Activated CD4-positive, alpha-beta T cell treated with anti-CD3 and anti-CD28 coated beads, Interleukin-2, amount 10 ng/mL, durations not matched to agents 24 days and 14 days (primary cell): ENCODE data around the gene BATF2. TPM values are rescaled to one million over a fixed set of nuclear protein-coding genes. Genes with fewer than 3 reads are reported as not detected.

Experiments used
- DNase-seq: peaks from one replicate; pipeline ENCODE4 v3.0.0; 2022
- H3K27ac Mint-ChIP-seq: one replicate; pipeline ENCODE4 v1.8.0; 2022; ENCODE audit warnings: mild to moderate bottlenecking, mixed read lengths
- H3K27me3 Mint-ChIP-seq: one replicate; pipeline ENCODE4 v1.8.0; 2022; ENCODE audit warnings: mixed read lengths
- H3K36me3 Mint-ChIP-seq: one replicate; pipeline ENCODE4 v1.8.0; 2022; ENCODE audit warnings: low read depth, mild to moderate bottlenecking, mixed read lengths
- H3K4me1 Mint-ChIP-seq: one replicate; pipeline ENCODE4 v1.8.0; 2021; ENCODE audit warnings: mixed read lengths
- H3K4me3 Mint-ChIP-seq: one replicate; pipeline ENCODE4 v1.8.0; 2022; ENCODE audit warnings: mild to moderate bottlenecking, moderate library complexity, mixed read lengths
- H3K9me3 Mint-ChIP-seq: one replicate; pipeline ENCODE4 v1.8.0; 2021; ENCODE audit warnings: mixed read lengths
- intact Hi-C: fragments of 100-400 bp; cut with micrococcal nuclease; formaldehyde crosslinking; loops from one replicate; pipeline ENCODE4 v1.15.1; 2023
- total RNA-seq: library from RNA; stranded (reverse); gene quantifications from 2 replicates; pipeline ENCODE4 v1.2.3, GENCODE V29; 2022

BATF2 gene
- total RNA-seq, 1 donor from 2014 or later: not detected

DNA sequence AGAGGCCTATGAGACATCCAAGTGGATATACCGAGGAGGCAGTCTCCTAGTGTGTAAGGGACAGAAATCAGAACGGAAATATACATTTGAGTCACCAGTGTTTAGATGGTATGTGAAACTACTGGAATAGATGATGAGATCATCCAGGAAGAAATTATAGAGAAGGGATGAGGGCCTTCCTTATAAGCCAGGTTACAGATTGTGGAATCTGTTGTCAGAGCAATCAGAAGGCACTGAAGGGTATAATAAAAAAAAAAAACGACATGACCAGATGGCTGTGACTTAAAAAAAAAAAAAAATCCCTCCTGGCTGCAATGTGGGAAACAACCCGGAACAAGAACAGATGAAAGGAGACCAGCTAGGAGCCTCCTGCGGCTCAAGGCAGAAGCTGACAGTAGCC, 27.6 kb downstream of the BATF2 start:
- H3K27ac Mint-ChIP-seq: peak overlapping the region; percentile 22
- intact Hi-C loops: no loop called here
- no peaks in the 10 kb centered on the region for H3K36me3 Mint-ChIP-seq
- no peak for DNase-seq
- peaks cover 20% of the 10 kb centered on the region for H3K4me1 Mint-ChIP-seq
- no peaks in the 10 kb centered on the region for H3K9me3 Mint-ChIP-seq
- no peaks in the 10 kb centered on the region for H3K27me3 Mint-ChIP-seq
- H3K4me3 Mint-ChIP-seq: no peak overlapping the region

DNA sequence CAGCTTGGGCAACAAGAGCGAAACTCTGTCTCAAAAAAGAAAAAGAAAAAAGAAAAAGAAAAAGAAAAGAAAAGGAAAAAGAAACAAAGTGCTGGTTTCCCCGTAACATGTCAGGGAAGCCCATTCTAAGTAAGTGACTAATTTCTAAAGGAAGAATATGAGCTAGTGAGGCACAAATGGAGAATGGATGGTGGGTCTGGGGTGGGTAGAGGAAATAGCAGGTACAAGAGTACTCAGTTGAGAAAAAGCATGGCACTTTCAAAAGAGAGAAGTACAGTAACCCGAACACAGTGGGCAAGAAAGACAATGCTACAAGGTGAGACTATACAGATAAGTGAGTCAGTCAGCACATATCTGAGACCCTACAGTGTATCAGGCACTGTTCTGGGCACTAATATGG, 29.4 kb downstream of the BATF2 start:
- intact Hi-C loops: no loop called here
- no peak overlapping the region for H3K4me3 Mint-ChIP-seq
- no peaks in the 10 kb centered on the region for H3K27me3 Mint-ChIP-seq
- no peaks in the 10 kb centered on the region for H3K9me3 Mint-ChIP-seq
- H3K4me1 Mint-ChIP-seq: peaks cover 20% of the 10 kb centered on the region
- no peak overlapping the region for H3K27ac Mint-ChIP-seq
- no peak for DNase-seq
- no peaks in the 10 kb centered on the region for H3K36me3 Mint-ChIP-seq

DNA sequence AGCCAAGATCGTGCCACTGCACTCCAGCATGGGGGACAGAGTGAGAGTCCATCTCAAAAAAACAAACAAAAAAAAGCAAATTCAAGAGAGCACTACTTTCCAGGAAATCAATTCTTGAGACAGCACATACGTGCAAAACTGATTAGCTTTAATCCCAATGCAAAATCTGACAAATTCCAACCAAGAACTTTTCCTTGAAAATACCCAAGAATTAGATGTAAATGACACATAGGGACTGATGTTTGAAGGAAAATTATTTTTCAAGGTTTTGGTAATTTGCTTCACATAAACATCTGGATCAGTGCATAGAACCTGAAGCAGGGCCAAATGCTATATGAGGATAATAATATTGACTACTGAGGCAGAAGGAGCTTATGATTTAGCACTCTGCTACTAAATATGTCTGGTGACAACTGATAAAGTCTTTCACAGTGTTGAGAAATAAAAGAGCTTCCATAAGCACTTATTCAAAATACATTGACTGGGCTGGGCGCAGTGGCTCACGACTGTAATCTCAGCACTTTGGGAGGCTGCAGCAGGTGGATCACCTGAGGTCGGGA, 33.6 kb downstream of the BATF2 start:
- Mint-ChIP-seq H3K4me1 (peaks cover 10% of the 10 kb centered on the region), H3K9me3 (no peaks in the 10 kb centered on the region), H3K27me3 (peaks cover 6% of the 10 kb centered on the region)

DNA sequence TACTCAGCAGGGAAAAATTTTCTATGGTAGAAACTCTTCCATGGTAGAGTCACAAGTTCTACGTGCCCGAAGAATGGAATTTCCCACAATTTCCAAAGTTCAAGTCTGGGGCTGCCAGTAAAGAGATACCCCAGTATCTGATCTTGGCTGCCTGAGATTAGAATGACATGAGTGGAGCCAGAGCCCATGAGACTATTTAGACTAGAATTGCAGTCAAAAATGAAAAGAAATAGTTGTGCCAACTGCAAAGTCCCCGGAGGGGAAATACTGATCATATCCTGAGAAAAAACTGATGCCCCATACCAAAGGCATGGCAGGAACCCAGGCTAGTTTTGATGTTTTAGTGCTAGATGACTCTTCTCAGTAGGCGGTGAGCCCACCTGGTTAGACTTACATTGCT, 36.1 kb downstream of the BATF2 start:
- H3K36me3 Mint-ChIP-seq: no peaks in the 10 kb centered on the region

More for the DNA sequence above, 33.6 kb downstream of the BATF2 start:
- Mint-ChIP-seq H3K4me3 (no peak overlapping the region), H3K27ac (no peak overlapping the region), H3K36me3 (no peaks in the 10 kb centered on the region)
- intact Hi-C loops: no loop called here
- DNase-seq: no peak

DNA sequence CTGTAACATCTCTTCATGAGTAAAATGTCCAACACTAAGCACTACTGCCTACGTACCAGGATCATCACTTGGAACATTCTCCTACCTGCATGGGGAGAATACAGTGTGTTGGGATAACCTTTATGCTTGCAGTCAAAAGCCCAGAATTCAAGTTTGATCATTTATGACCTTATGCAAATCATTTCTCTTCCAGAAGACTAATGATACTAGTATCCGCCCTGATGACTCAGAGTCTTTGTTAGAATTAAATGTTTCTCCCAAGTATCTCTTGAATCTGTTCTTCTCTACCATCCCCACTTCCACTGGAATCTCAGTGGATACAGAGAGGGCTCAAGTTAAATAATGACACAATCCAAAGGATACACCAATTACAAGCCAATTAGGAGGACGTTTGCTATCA, 37.3 kb downstream of the BATF2 start:
- Mint-ChIP-seq H3K27ac (no peak overlapping the region), H3K27me3 (peaks cover 6% of the 10 kb centered on the region), H3K4me3 (no peak overlapping the region), H3K9me3 (no peaks in the 10 kb centered on the region), H3K4me1 (no peaks in the 10 kb centered on the region), H3K36me3 (no peaks in the 10 kb centered on the region)
- DNase-seq: no peak
- intact Hi-C loops: no loop called here

More for the DNA sequence above, 36.1 kb downstream of the BATF2 start:
- no peak overlapping the region for H3K4me3 Mint-ChIP-seq
- no peak overlapping the region for H3K27ac Mint-ChIP-seq
- peaks cover 6% of the 10 kb centered on the region for H3K27me3 Mint-ChIP-seq
- no peaks in the 10 kb centered on the region for H3K9me3 Mint-ChIP-seq
- H3K4me1 Mint-ChIP-seq: peaks cover 7% of the 10 kb centered on the region
- intact Hi-C loops: no loop called here
- no peak for DNase-seq

DNA sequence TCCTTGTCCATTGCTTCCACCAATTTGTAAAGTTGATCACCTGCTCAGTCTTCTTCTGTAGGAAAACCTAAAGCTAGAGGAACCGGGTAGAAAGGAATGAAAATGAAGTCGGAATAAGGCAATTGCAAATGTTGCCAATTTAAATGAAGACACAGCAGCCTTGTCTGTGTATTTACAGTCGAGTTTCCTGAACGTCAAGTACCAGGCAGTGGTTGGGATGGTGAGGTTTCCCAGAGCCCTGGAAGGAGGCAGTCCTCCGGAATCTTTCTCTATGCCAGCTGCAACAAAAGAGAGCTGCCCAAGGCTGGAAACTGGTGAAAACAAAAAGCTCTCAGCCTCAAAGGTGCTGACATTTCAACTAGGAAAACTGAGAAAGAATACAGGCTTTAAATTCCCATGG, 42.6 kb downstream of the BATF2 start:
- no peaks in the 10 kb centered on the region for H3K36me3 Mint-ChIP-seq
- DNase-seq: no peak
- intact Hi-C loops: no loop called here
- H3K9me3 Mint-ChIP-seq: no peaks in the 10 kb centered on the region
- H3K27me3 Mint-ChIP-seq: peaks cover 8% of the 10 kb centered on the region
- no peak overlapping the region for H3K27ac Mint-ChIP-seq
- no peak overlapping the region for H3K4me3 Mint-ChIP-seq
- H3K4me1 Mint-ChIP-seq: no peaks in the 10 kb centered on the region

DNA sequence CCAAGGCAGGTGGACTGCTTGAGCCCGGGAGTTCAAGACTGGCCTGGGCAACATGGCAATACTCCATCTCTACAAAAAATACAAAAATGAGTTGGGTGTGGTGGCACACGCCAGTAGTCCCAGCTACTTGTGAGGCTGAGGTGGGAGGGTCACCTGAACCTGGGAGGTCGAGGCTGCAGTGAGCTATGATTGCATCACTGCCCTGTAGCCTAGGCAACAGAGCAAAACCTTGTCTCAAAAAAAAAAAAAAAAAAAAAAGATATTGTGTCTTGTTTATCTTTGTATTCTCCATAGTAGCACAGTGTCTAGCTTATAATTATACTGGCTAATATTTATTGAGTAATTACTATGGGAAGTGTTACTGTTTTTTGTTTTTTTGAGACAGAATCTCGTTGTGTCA, 45.2 kb downstream of the BATF2 start:
- H3K9me3 Mint-ChIP-seq: no peaks in the 10 kb centered on the region
- H3K36me3 Mint-ChIP-seq: no peaks in the 10 kb centered on the region
- no peak for DNase-seq

DNA sequence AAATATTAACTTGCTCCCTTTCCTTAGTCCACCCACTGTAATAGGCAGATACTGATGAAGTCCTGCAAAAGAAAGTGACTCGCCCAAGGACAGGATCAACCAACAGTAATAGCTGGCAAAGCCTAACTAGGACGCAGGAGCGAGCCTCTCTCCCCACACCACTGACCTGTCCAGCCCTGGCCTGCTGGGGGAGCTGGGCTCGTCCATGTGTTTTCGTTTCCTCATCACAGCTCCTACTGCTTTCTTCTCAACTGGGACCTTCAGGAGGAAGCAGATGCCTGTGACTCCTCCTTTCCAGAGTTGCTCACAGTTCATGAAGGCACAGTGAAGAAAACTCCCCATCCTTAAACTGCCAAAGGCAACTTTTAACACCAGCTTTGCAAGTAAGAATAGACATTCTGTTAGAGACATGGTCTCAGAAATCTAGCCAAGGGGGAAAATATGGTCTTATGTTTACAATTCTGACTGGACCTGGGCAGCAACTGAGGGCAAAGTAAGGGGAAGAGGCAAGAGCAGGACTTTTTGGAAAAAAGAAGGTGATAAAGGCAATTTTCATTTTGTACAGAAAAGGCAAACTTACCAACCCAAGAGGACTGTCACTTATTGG, 49.5 kb downstream of the BATF2 start:
- Mint-ChIP-seq H3K27ac (no peak overlapping the region), H3K4me3 (no peak overlapping the region), H3K27me3 (peaks cover 30% of the 10 kb centered on the region), H3K9me3 (no peaks in the 10 kb centered on the region), H3K36me3 (no peaks in the 10 kb centered on the region), H3K4me1 (no peaks in the 10 kb centered on the region)
- DNase-seq: no peak
- intact Hi-C loops: no loop called here

More for the DNA sequence above, 45.2 kb downstream of the BATF2 start:
- intact Hi-C loops: no loop called here
- Mint-ChIP-seq H3K27me3 (peaks cover 7% of the 10 kb centered on the region), H3K4me3 (no peak overlapping the region), H3K27ac (no peak overlapping the region), H3K4me1 (no peaks in the 10 kb centered on the region)

Other genes with a start within 250 kb of the BATF2 start
- 2.4 and 3.1 TPM in 2 replicates for gene PYGM, start 237.0 kb downstream of the BATF2 start, total RNA-seq
- 522 and 525 TPM in 2 replicates for gene SF1, start 218.4 kb downstream of the BATF2 start, total RNA-seq
- 63.5 and 67.3 TPM in 2 replicates for gene MAP4K2, start 193.8 kb downstream of the BATF2 start, total RNA-seq
- gene MEN1, start 186.4 kb downstream of the BATF2 start, total RNA-seq: 36.7 and 39.1 TPM in 2 replicates
- gene CDC42BPG, start 152.3 kb downstream of the BATF2 start, total RNA-seq: 0.05 TPM in 2 replicates
- gene EHD1, start 118.3 kb downstream of the BATF2 start, total RNA-seq: 93.0 and 101 TPM in 2 replicates
- 22.5 and 23.1 TPM in 2 replicates for gene ATG2A, start 79.8 kb downstream of the BATF2 start, total RNA-seq
- 11.4 and 16.7 TPM in 2 replicates for gene PPP2R5B, start 72.3 kb downstream of the BATF2 start, total RNA-seq
- gene GPHA2, start 61.1 kb downstream of the BATF2 start, total RNA-seq: not detected in 2 replicates
- gene MAJIN, start 24.9 kb downstream of the BATF2 start, total RNA-seq: 0.71 TPM in 1 of 2 replicates, not detected in the other
- gene ARL2, start 17.2 kb upstream of the BATF2 start, total RNA-seq: 78.8 and 87.9 TPM in 2 replicates
- 15.9 and 17.9 TPM in 2 replicates for gene SNX15, start 30.5 kb upstream of the BATF2 start, total RNA-seq
- 16.3 and 18.0 TPM in 2 replicates for gene SAC3D1, start 44.2 kb upstream of the BATF2 start, total RNA-seq
- gene NAALADL1, start 61.6 kb upstream of the BATF2 start, total RNA-seq: 12.5 and 13.0 TPM in 2 replicates
- 94.4 and 95.1 TPM in 2 replicates for gene CDCA5, start 87.1 kb upstream of the BATF2 start, total RNA-seq
- gene ZFPL1, start 87.3 kb upstream of the BATF2 start, total RNA-seq: 33.3 and 34.7 TPM in 2 replicates
- gene VPS51, start 99.2 kb upstream of the BATF2 start, total RNA-seq: 127 and 136 TPM in 2 replicates
- gene TM7SF2, start 114.9 kb upstream of the BATF2 start, total RNA-seq: 28.2 and 28.9 TPM in 2 replicates
- 17.1 and 18.1 TPM in 2 replicates for gene ZNHIT2, start 120.7 kb upstream of the BATF2 start, total RNA-seq
- 1,048 and 1,049 TPM in 2 replicates for gene FAU, start 125.2 kb upstream of the BATF2 start, total RNA-seq
- gene MRPL49, start 125.3 kb upstream of the BATF2 start, total RNA-seq: 78.1 and 81.4 TPM in 2 replicates
- 36.9 and 39.0 TPM in 2 replicates for gene SYVN1, start 137.5 kb upstream of the BATF2 start, total RNA-seq
- not detected in 2 replicates for gene SPDYC, start 173.3 kb upstream of the BATF2 start, total RNA-seq
- 87.1 and 96.5 TPM in 2 replicates for gene CAPN1, start 185.0 kb upstream of the BATF2 start, total RNA-seq